ENCODE results near the gene LDLRAD4.

Gene LDLRAD4

GRCh38 chr18:13454363-13455150 lies 236.0 kb downstream of the LDLRAD4 start:
- DNase-seq (ENCODE audit: low read depth in 4 of 4, low spot score in 1 of 4), result no peak

- no peak for DNase-seq (ENCODE audit: low read depth in 4 of 4, low spot score in 1 of 4)
Observed at GRCh38 chr18:13455471-13455870, 236.9 kb downstream of the LDLRAD4 start.

- DNase-seq (ENCODE audit: low read depth in 4 of 4, low spot score in 1 of 4), result peak in 2 of 4 experiments; percentile 20 to 32
Observed at GRCh38 chr18:13455960-13456481, 237.5 kb downstream of the LDLRAD4 start.

- DNase-seq (ENCODE audit: low read depth in 4 of 4, low spot score in 1 of 4), result no peak
Observed at GRCh38 chr18:13456736-13457271, 238.2 kb downstream of the LDLRAD4 start.

GRCh38 chr18:13457327-13457726 lies 238.8 kb downstream of the LDLRAD4 start:
- no peak for DNase-seq (ENCODE audit: low read depth in 4 of 4, low spot score in 1 of 4)

- no peak for DNase-seq (ENCODE audit: low read depth in 4 of 4, low spot score in 1 of 4)
Observed at GRCh38 chr18:13460946-13461345, 242.4 kb downstream of the LDLRAD4 start.

- DNase-seq (ENCODE audit: low read depth in 4 of 4, low spot score in 1 of 4), result no peak
Observed at GRCh38 chr18:13461469-13461868, 242.9 kb downstream of the LDLRAD4 start.

GRCh38 chr18:13461936-13462335 lies 243.4 kb downstream of the LDLRAD4 start:
- no peak for DNase-seq (ENCODE audit: low read depth in 4 of 4, low spot score in 1 of 4)

- no peak for DNase-seq (ENCODE audit: low read depth in 4 of 4, low spot score in 1 of 4)
Observed at GRCh38 chr18:13462686-13463085, 244.1 kb downstream of the LDLRAD4 start.

- no peak for DNase-seq (ENCODE audit: low read depth in 4 of 4, low spot score in 1 of 4)
Observed at GRCh38 chr18:13463526-13464210, 245.1 kb downstream of the LDLRAD4 start.

GRCh38 chr18:13464432-13465123 lies 246.0 kb downstream of the LDLRAD4 start:
- DNase-seq (ENCODE audit: low read depth in 4 of 4, low spot score in 1 of 4), result peak; percentile 22 to 53 (median 40)

- no peak for DNase-seq (ENCODE audit: low read depth in 4 of 4, low spot score in 1 of 4)
Observed at GRCh38 chr18:13465124-13465446, 246.5 kb downstream of the LDLRAD4 start.

GRCh38 chr18:13465476-13465875 lies 246.9 kb downstream of the LDLRAD4 start:
- no peak for DNase-seq (ENCODE audit: low read depth in 4 of 4, low spot score in 1 of 4)

- DNase-seq (ENCODE audit: low read depth in 4 of 4, low spot score in 1 of 4), result no peak
Observed at GRCh38 chr18:13470516-13471197, 252.1 kb downstream of the LDLRAD4 start.

- no peak for DNase-seq (ENCODE audit: low read depth in 4 of 4, low spot score in 1 of 4)
Observed at GRCh38 chr18:13471198-13471845, 252.8 kb downstream of the LDLRAD4 start.

- DNase-seq (ENCODE audit: low read depth in 4 of 4, low spot score in 1 of 4), result no peak
Observed at GRCh38 chr18:13471971-13472628, 253.5 kb downstream of the LDLRAD4 start.

- no peak for DNase-seq (ENCODE audit: low read depth in 4 of 4, low spot score in 1 of 4)
Observed at GRCh38 chr18:13473751-13474150, 255.2 kb downstream of the LDLRAD4 start.

GRCh38 chr18:13474336-13474735 lies 255.8 kb downstream of the LDLRAD4 start:
- no peak for DNase-seq (ENCODE audit: low read depth in 4 of 4, low spot score in 1 of 4)

- DNase-seq (ENCODE audit: low read depth in 4 of 4, low spot score in 1 of 4), result no peak
Observed at GRCh38 chr18:13474907-13475545, 256.5 kb downstream of the LDLRAD4 start.

All from stimulated activated CD4-positive, alpha-beta T cell treated with anti-CD3 and anti-CD28 coated beads, Interleukin-1b, Interleukin-23, amount 100 ng/mL, for 24 hours (primary cell).